A375 (cell line): ENCODE results near the gene SLC16A11. TPM values are rescaled to one million over a fixed set of nuclear protein-coding genes. Genes with fewer than 3 reads are reported as not detected.

Experiments used
- small RNA-seq: library from RNA; depleted of rRNA; stranded (forward); fragments of <200 nt; gene quantifications from one replicate; pipeline ENCODE3, GENCODE V24; 2014
- total RNA-seq: library from RNA; depleted of rRNA; stranded (reverse); fragments of >200 nt; shearing (Covaris generic); gene quantifications from 2 replicates; pipeline ENCODE4 v1.2.3, GENCODE V29; 2014; rRNA removed

The SLC16A11 gene, protein sequence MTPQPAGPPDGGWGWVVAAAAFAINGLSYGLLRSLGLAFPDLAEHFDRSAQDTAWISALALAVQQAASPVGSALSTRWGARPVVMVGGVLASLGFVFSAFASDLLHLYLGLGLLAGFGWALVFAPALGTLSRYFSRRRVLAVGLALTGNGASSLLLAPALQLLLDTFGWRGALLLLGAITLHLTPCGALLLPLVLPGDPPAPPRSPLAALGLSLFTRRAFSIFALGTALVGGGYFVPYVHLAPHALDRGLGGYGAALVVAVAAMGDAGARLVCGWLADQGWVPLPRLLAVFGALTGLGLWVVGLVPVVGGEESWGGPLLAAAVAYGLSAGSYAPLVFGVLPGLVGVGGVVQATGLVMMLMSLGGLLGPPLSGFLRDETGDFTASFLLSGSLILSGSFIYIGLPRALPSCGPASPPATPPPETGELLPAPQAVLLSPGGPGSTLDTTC
- total RNA-seq, result not detected in 2 replicates

GRCh38 chr17:7043497-7044198 lies at the start of gene SLC16A11:
TSS of gene SLC16A11 (minus strand) at chr17:7044092. CDS start at chr17:7043513, 579 bp downstream.

DNA sequence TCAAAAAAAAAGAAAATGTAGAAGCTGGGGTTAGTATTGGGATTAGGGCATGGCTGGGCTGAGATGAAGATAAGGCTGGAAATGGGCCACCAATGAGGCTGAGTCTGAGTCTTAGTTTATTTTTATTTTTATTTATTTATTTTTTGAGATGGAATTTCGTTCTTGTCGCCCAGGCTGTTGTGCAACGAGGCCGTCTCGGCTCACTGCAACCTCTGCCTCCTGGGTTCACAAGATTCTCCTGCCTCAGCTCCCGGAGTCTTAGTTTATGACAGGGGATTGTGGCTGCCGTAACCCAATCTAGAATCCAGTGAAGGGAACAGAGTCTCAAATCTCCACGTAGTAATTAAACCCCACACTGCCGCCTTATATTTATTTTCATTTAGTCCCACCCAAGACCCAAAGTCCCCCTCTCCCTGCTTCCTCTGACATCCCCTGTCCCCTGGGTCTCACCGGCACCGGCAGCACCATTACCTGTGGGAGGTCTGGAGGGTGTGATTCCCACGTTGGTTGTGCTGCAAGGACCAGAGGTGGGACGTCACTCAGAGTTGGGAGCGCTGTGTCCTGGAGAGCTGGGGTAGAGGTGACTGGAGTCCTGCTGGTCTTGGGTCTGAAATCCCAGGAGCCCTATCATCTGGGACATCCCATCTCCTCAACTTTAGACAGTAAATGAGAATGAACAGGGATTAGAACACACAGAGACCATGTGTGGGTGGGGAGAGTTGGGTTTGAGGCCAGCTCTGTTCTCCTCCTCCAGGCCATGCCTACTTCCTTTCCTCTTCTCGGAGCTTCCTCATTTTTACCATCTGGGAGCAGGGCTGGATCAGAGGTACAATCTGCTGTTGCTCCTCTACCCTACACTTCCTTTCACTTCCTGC lies 35.9 kb upstream of the SLC16A11 start, which contains the start of gene CLEC10A:
CLEC10A (minus strand) TSS at position 671 of the 875 bp plus-strand sequence. CDS start 1,439 bp downstream, outside the sequence.

GRCh38 chr17:7035591-7036368 lies 8.1 kb downstream of the SLC16A11 start, which contains the start of gene SLC16A13:
TSS of gene SLC16A13 (plus strand) at chr17:7036015. CDS start at chr17:7036383, 368 bp downstream.

GRCh38 chr17:7022781-7023571 lies 20.9 kb downstream of the SLC16A11 start, which contains the start of gene BCL6B:
TSS of gene BCL6B (plus strand) at chr17:7023050. CDS start at chr17:7023672, 622 bp downstream.

GRCh38 chr17:6995500-6996255 lies 48.2 kb downstream of the SLC16A11 start, which contains the start of gene ALOX12:
TSS of gene ALOX12 (plus strand) at chr17:6996049. CDS start at chr17:6996118, 69 bp downstream.

Small RNA genes lying within 50 kb of the gene (small RNA-seq; reads per million reads assigned to genes)
- gene AC120057.1, result not detected

Other genes starting within 250 kb of the SLC16A11 start
- not detected in 2 replicates for gene TEKT1, start 212.4 kb downstream of the SLC16A11 start, total RNA-seq
- gene ALOX12, start 48.0 kb downstream of the SLC16A11 start, total RNA-seq, result not detected in 2 replicates
- gene RNASEK, start 31.5 kb downstream of the SLC16A11 start, total RNA-seq, result 89.7 and 140 TPM in 2 replicates
- not detected in 2 replicates for gene BCL6B, start 21.0 kb downstream of the SLC16A11 start, total RNA-seq
- 0.53 and 0.79 TPM in 2 replicates for gene SLC16A13, start 8.1 kb downstream of the SLC16A11 start, total RNA-seq
- gene CLEC10A, start 36.2 kb upstream of the SLC16A11 start, total RNA-seq, result not detected in 2 replicates
- gene ASGR2, start 70.7 kb upstream of the SLC16A11 start, total RNA-seq, result not detected in 2 replicates
- 2.0 and 3.1 TPM in 2 replicates for gene ASGR1, start 135.3 kb upstream of the SLC16A11 start, total RNA-seq
- gene DLG4, start 175.7 kb upstream of the SLC16A11 start, total RNA-seq, result 18.1 and 25.8 TPM in 2 replicates
- 659 and 664 TPM in 2 replicates for gene ACADVL, start 175.8 kb upstream of the SLC16A11 start, total RNA-seq
- 67.9 and 69.8 TPM in 2 replicates for gene DVL2, start 190.4 kb upstream of the SLC16A11 start, total RNA-seq
- 52.4 and 54.4 TPM in 2 replicates for gene PHF23, start 195.4 kb upstream of the SLC16A11 start, total RNA-seq
- 147 and 165 TPM in 2 replicates for gene GABARAP, start 198.4 kb upstream of the SLC16A11 start, total RNA-seq
- gene CTDNEP1, start 207.6 kb upstream of the SLC16A11 start, total RNA-seq, result 53.1 and 75.3 TPM in 2 replicates
- gene ELP5, start 208.1 kb upstream of the SLC16A11 start, total RNA-seq, result 69.7 and 99.4 TPM in 2 replicates
- gene CLDN7, start 218.4 kb upstream of the SLC16A11 start, total RNA-seq, result 0.49 and 0.50 TPM in 2 replicates
- gene SLC2A4, start 237.6 kb upstream of the SLC16A11 start, total RNA-seq, result 0.05 TPM in 1 of 2 replicates, not detected in the other